ENCODE data around the gene ANKRD16.
"Not testable (repeated sequence)": the region's sequence is repeated elsewhere in the genome, so short reads cannot be mapped to it uniquely, and the experiment has no call there.

Gene ANKRD16

GRCh38 chr10:5844345-5845055, 45.2 kb downstream of the ANKRD16 start:
- peak overlapping the region; percentile 53 for H3K4me3 Mint-ChIP-seq
- peaks cover 60% of the 10 kb centered on the region for H3K4me1 Mint-ChIP-seq (ENCODE audit: low read depth)
- no peaks in the 10 kb centered on the region for H3K27me3 Mint-ChIP-seq
- H3K36me3 Mint-ChIP-seq (ENCODE audit: low read depth): no peaks in the 10 kb centered on the region
- no peaks in the 10 kb centered on the region for H3K9me3 Mint-ChIP-seq
- H3K27ac Mint-ChIP-seq: peak overlapping the region; percentile 85

GRCh38 chr10:5843686-5844344, 45.9 kb downstream of the ANKRD16 start:
- peaks cover 61% of the 10 kb centered on the region for H3K4me1 Mint-ChIP-seq (ENCODE audit: low read depth)

GRCh38 chr10:5841965-5842364, 47.7 kb downstream of the ANKRD16 start:
- no peak overlapping the region for H3K4me3 Mint-ChIP-seq
- H3K4me1 Mint-ChIP-seq (ENCODE audit: low read depth): peaks cover 61% of the 10 kb centered on the region
- H3K9me3 Mint-ChIP-seq: no peaks in the 10 kb centered on the region
- no peak overlapping the region for H3K27ac Mint-ChIP-seq
- no peaks in the 10 kb centered on the region for H3K27me3 Mint-ChIP-seq
- H3K36me3 Mint-ChIP-seq (ENCODE audit: low read depth): no peaks in the 10 kb centered on the region

More at GRCh38 chr10:5843686-5844344, 45.9 kb downstream of the ANKRD16 start:
- no peaks in the 10 kb centered on the region for H3K36me3 Mint-ChIP-seq (ENCODE audit: low read depth)
- H3K27ac Mint-ChIP-seq: peak overlapping the region; percentile 85
- H3K4me3 Mint-ChIP-seq: peak overlapping the region; percentile 53
- no peaks in the 10 kb centered on the region for H3K27me3 Mint-ChIP-seq
- H3K9me3 Mint-ChIP-seq: no peaks in the 10 kb centered on the region

GRCh38 chr10:5840314-5841307, 49.1 kb downstream of the ANKRD16 start:
- Mint-ChIP-seq H3K27ac (peak overlapping the region; percentile 88), H3K4me1 (ENCODE audit: low read depth) (peaks cover 47% of the 10 kb centered on the region)

GRCh38 chr10:5836181-5836580, 53.5 kb downstream of the ANKRD16 start:
- peaks cover 10% of the 10 kb centered on the region for H3K4me1 Mint-ChIP-seq (ENCODE audit: low read depth)
- H3K36me3 Mint-ChIP-seq (ENCODE audit: low read depth); H3K27me3 Mint-ChIP-seq; H3K27ac Mint-ChIP-seq; H3K4me3 Mint-ChIP-seq; H3K9me3 Mint-ChIP-seq: not testable (repeated sequence)

More at GRCh38 chr10:5840314-5841307, 49.1 kb downstream of the ANKRD16 start:
- H3K4me3 Mint-ChIP-seq: peak overlapping the region; percentile 59
- no peaks in the 10 kb centered on the region for H3K9me3 Mint-ChIP-seq
- H3K36me3 Mint-ChIP-seq (ENCODE audit: low read depth): no peaks in the 10 kb centered on the region
- H3K27me3 Mint-ChIP-seq: no peaks in the 10 kb centered on the region

- no peaks in the 10 kb centered on the region for H3K27me3 Mint-ChIP-seq
- H3K27ac Mint-ChIP-seq: no peak overlapping the region
- no peak overlapping the region for H3K4me3 Mint-ChIP-seq
- H3K9me3 Mint-ChIP-seq: no peaks in the 10 kb centered on the region
- no peaks in the 10 kb centered on the region for H3K36me3 Mint-ChIP-seq (ENCODE audit: low read depth)
- peaks cover 12% of the 10 kb centered on the region for H3K4me1 Mint-ChIP-seq (ENCODE audit: low read depth)
Measured at GRCh38 chr10:5835446-5836095, 54.1 kb downstream of the ANKRD16 start.

GRCh38 chr10:5833814-5834213, 55.9 kb downstream of the ANKRD16 start:
- Mint-ChIP-seq H3K4me3 (no peak overlapping the region), H3K27ac (no peak overlapping the region), H3K9me3 (no peaks in the 10 kb centered on the region), H3K4me1 (ENCODE audit: low read depth) (peaks cover 11% of the 10 kb centered on the region), H3K36me3 (ENCODE audit: low read depth) (no peaks in the 10 kb centered on the region), H3K27me3 (no peaks in the 10 kb centered on the region)

GRCh38 chr10:5832946-5833345, 56.7 kb downstream of the ANKRD16 start:
- Mint-ChIP-seq H3K9me3 (no peaks in the 10 kb centered on the region), H3K27ac (no peak overlapping the region), H3K4me1 (ENCODE audit: low read depth) (peaks cover 11% of the 10 kb centered on the region), H3K4me3 (no peak overlapping the region), H3K27me3 (no peaks in the 10 kb centered on the region), H3K36me3 (ENCODE audit: low read depth) (no peaks in the 10 kb centered on the region)

- H3K27ac Mint-ChIP-seq: no peak overlapping the region
Measured at GRCh38 chr10:5831446-5831782, 58.3 kb downstream of the ANKRD16 start.

GRCh38 chr10:5830629-5831445, 58.9 kb downstream of the ANKRD16 start:
- no peaks in the 10 kb centered on the region for H3K9me3 Mint-ChIP-seq
- H3K27ac Mint-ChIP-seq: no peak overlapping the region
- peaks cover 11% of the 10 kb centered on the region for H3K4me1 Mint-ChIP-seq (ENCODE audit: low read depth)
- H3K36me3 Mint-ChIP-seq (ENCODE audit: low read depth): no peaks in the 10 kb centered on the region
- no peaks in the 10 kb centered on the region for H3K27me3 Mint-ChIP-seq
- H3K4me3 Mint-ChIP-seq: no peak overlapping the region

More at GRCh38 chr10:5831446-5831782, 58.3 kb downstream of the ANKRD16 start:
- no peak overlapping the region for H3K4me3 Mint-ChIP-seq
- H3K27me3 Mint-ChIP-seq: no peaks in the 10 kb centered on the region
- peaks cover 11% of the 10 kb centered on the region for H3K4me1 Mint-ChIP-seq (ENCODE audit: low read depth)
- H3K36me3 Mint-ChIP-seq (ENCODE audit: low read depth): no peaks in the 10 kb centered on the region
- H3K9me3 Mint-ChIP-seq: no peaks in the 10 kb centered on the region

- H3K27ac Mint-ChIP-seq: no peak overlapping the region
- H3K27me3 Mint-ChIP-seq: no peaks in the 10 kb centered on the region
- no peaks in the 10 kb centered on the region for H3K9me3 Mint-ChIP-seq
- H3K4me3 Mint-ChIP-seq: no peak overlapping the region
- H3K4me1 Mint-ChIP-seq (ENCODE audit: low read depth): peaks cover 11% of the 10 kb centered on the region
- no peaks in the 10 kb centered on the region for H3K36me3 Mint-ChIP-seq (ENCODE audit: low read depth)
Measured at GRCh38 chr10:5829267-5829666, 60.4 kb downstream of the ANKRD16 start.

- Mint-ChIP-seq H3K27me3 (no peaks in the 10 kb centered on the region), H3K36me3 (ENCODE audit: low read depth) (no peaks in the 10 kb centered on the region), H3K4me1 (ENCODE audit: low read depth) (peaks cover 11% of the 10 kb centered on the region), H3K9me3 (no peaks in the 10 kb centered on the region), H3K4me3 (no peak overlapping the region), H3K27ac (no peak overlapping the region)
Measured at GRCh38 chr10:5828725-5829124, 61.0 kb downstream of the ANKRD16 start.

GRCh38 chr10:5827841-5828240, 61.9 kb downstream of the ANKRD16 start:
- Mint-ChIP-seq H3K27me3 (no peaks in the 10 kb centered on the region), H3K36me3 (ENCODE audit: low read depth) (no peaks in the 10 kb centered on the region), H3K27ac (no peak overlapping the region), H3K4me3 (no peak overlapping the region), H3K9me3 (no peaks in the 10 kb centered on the region), H3K4me1 (ENCODE audit: low read depth) (peaks cover 11% of the 10 kb centered on the region)

GRCh38 chr10:5826511-5826910, 63.2 kb downstream of the ANKRD16 start:
- H3K27me3 Mint-ChIP-seq; H3K27ac Mint-ChIP-seq; H3K36me3 Mint-ChIP-seq (ENCODE audit: low read depth); H3K4me3 Mint-ChIP-seq; H3K9me3 Mint-ChIP-seq: not testable (repeated sequence)
- peaks cover 11% of the 10 kb centered on the region for H3K4me1 Mint-ChIP-seq (ENCODE audit: low read depth)
